DND-41 (cell line): ENCODE data around the gene STAG1.
"Not testable (repeated sequence)": the region's sequence is repeated elsewhere in the genome, so short reads cannot be mapped to it uniquely, and the experiment has no call there.

Experiments used
- ATAC-seq: fragments of 200-7000 bp; cut with Tn5 transposase; 3 replicates; pipeline ENCODE4 v1.9.1; 2021; ENCODE audit warnings: low read depth; ENCODE audit not compliant: insufficient read depth
- DNase-seq: peaks from one replicate; pipeline ENCODE4 v3.0.0-alpha.2; 2020
- H2AFZ ChIP-seq: 2 replicates; pipeline ENCODE4 v1.6.0; 2012; ENCODE audit warnings: low read depth, low read length
- H3K27ac ChIP-seq: 2 replicates; pipeline ENCODE4 v1.5.1; 2012; ENCODE audit warnings: low read length, inconsistent platforms
- H3K27me3 ChIP-seq: fragments of 200-600 bp; sonication (generic); 2 replicates; pipeline ENCODE4 v1.6.0; 2012; ENCODE audit warnings: low read length, mild to moderate bottlenecking, inconsistent platforms; ENCODE audit not compliant: insufficient read depth, poor library complexity
- H3K36me3 ChIP-seq: 2 replicates; pipeline ENCODE4 v1.5.1; 2012; ENCODE audit warnings: low read length, inconsistent platforms; ENCODE audit not compliant: insufficient read depth
- H3K4me1 ChIP-seq: 2 replicates; pipeline ENCODE4 v1.5.1; 2012; ENCODE audit warnings: mild to moderate bottlenecking, low read length; ENCODE audit not compliant: insufficient read depth
- H3K4me2 ChIP-seq: 2 replicates; pipeline ENCODE4 v1.6.0; 2012; ENCODE audit warnings: mild to moderate bottlenecking, moderate library complexity, low read length, inconsistent platforms; ENCODE audit not compliant: insufficient read depth
- H3K4me3 ChIP-seq, 2 experiments: fragments of 200-600 bp in 1 of 2; shearing (Covaris generic) in 1 of 2; 2 replicates each; pipeline ENCODE4 v1.5.1; 2012 to 2016; ENCODE audit warnings: inconsistent platforms in 2 of 2, low read length in 2 of 2, mild to moderate bottlenecking in 2 of 2, low read depth in 1 of 2, moderate library complexity in 1 of 2
- H3K79me2 ChIP-seq: 2 replicates; pipeline ENCODE4 v1.6.0; 2012; ENCODE audit warnings: low read length, inconsistent platforms; ENCODE audit not compliant: insufficient read depth
- H3K9ac ChIP-seq: 2 replicates; pipeline ENCODE4 v1.6.0; 2012; ENCODE audit warnings: low read depth, mild to moderate bottlenecking, inconsistent platforms, low read length, moderate library complexity
- H3K9me3 ChIP-seq: 2 replicates; pipeline ENCODE4 v1.5.1; 2012; ENCODE audit warnings: low read length, moderate library complexity, mild to moderate bottlenecking, inconsistent platforms; ENCODE audit not compliant: insufficient read depth, severe bottlenecking
- H4K20me1 ChIP-seq: 2 replicates; pipeline ENCODE4 v1.6.0; 2012; ENCODE audit warnings: low read length; ENCODE audit not compliant: insufficient read depth
- CTCF ChIP-seq: IDR thresholded peaks from 2 replicates; pipeline ENCODE4 v1.5.1; 2012; ENCODE audit warnings: borderline replicate concordance, low read length, moderate library complexity, mild to moderate bottlenecking; ENCODE audit not compliant: poor library complexity, severe bottlenecking; ENCODE audit errors: extremely low read depth
- EZH2 ChIP-seq: IDR thresholded peaks from 3 replicates; pipeline ENCODE4 v1.6.1; 2012; ENCODE audit warnings: borderline replicate concordance, low read depth, mild to moderate bottlenecking, moderate library complexity, low read length, inconsistent platforms; ENCODE audit not compliant: severe bottlenecking

STAG1 gene

GRCh38 chr3:136343873-136344555, 408.2 kb downstream of the STAG1 start:
- Histone ChIP-seq H2AFZ (no peak overlapping the region), H3K4me1 (no peaks in the 10 kb centered on the region), H3K27me3 (no peaks in the 10 kb centered on the region), H3K4me3 (no peak overlapping the region), H3K36me3 (peaks cover 85% of the 10 kb centered on the region), H3K4me2 (no peak overlapping the region), H3K27ac (no peak overlapping the region), H4K20me1 (no peaks in the 10 kb centered on the region), H3K79me2 (no peaks in the 10 kb centered on the region), H3K9ac (no peak overlapping the region), H3K9me3 (no peaks in the 10 kb centered on the region)
- ATAC-seq (no peak; the same call in 2 of the 3 replicates), DNase-seq (no peak)
- TF ChIP-seq CTCF (no peak), EZH2 (no peak)

- ATAC-seq, result no peak
- peaks cover 85% of the 10 kb centered on the region for H3K36me3 ChIP-seq
- no peak for DNase-seq
- no peak overlapping the region for H3K4me2 ChIP-seq
- no peaks in the 10 kb centered on the region for H3K9me3 ChIP-seq
- TF ChIP-seq EZH2 (no peak), CTCF (no peak)
- H3K27ac ChIP-seq, result no peak overlapping the region
- no peaks in the 10 kb centered on the region for H4K20me1 ChIP-seq
- no peak overlapping the region for H3K4me3 ChIP-seq
- no peaks in the 10 kb centered on the region for H3K4me1 ChIP-seq
- no peaks in the 10 kb centered on the region for H3K27me3 ChIP-seq
- no peaks in the 10 kb centered on the region for H3K79me2 ChIP-seq
- no peak overlapping the region for H2AFZ ChIP-seq
- H3K9ac ChIP-seq, result no peak overlapping the region
Measured at GRCh38 chr3:136343446-136343845, 408.7 kb downstream of the STAG1 start.

GRCh38 chr3:136336329-136337100, 415.7 kb downstream of the STAG1 start:
- no peak for DNase-seq
- Histone ChIP-seq H3K4me3 (no peak overlapping the region), H3K4me1 (no peaks in the 10 kb centered on the region), H3K9me3 (no peaks in the 10 kb centered on the region), H3K79me2 (no peaks in the 10 kb centered on the region), H3K27me3 (no peaks in the 10 kb centered on the region), H2AFZ (no peak overlapping the region), H3K36me3 (peaks cover 90% of the 10 kb centered on the region), H3K27ac (no peak overlapping the region), H4K20me1 (0 out of 2 replicates have a peak, but pooled peaks cover 3% of the 10 kb centered on the region), H3K4me2 (no peak overlapping the region), H3K9ac (no peak overlapping the region)
- ATAC-seq, result no peak
- TF ChIP-seq CTCF (no peak), EZH2 (no peak)

GRCh38 chr3:136334726-136335125, 417.5 kb downstream of the STAG1 start:
- H2AFZ ChIP-seq, H3K79me2 ChIP-seq, DNase-seq, H3K4me1 ChIP-seq, H3K27ac ChIP-seq, H3K4me3 ChIP-seq, H3K27me3 ChIP-seq, ATAC-seq, H3K9me3 ChIP-seq, H3K4me2 ChIP-seq, H4K20me1 ChIP-seq, H3K9ac ChIP-seq: not testable (repeated sequence)
- peaks cover 79% of the 10 kb centered on the region for H3K36me3 ChIP-seq
